PC-9 (cell line): Measurements from ENCODE around the gene ZBED4. TPM values are rescaled to one million over a fixed set of nuclear protein-coding genes. Genes with fewer than 3 reads are reported as not detected.

ENCODE experiments used
- BruUV-seq: library from RNA; stranded (reverse); fragments of 400-500 nt; replicated peaks from 2 replicates; lab custom pipeline; 2021; lab: Mats Ljungman, UMichigan
- CTCF ChIA-PET: fragments of 300-600 bp; sonication (Branson Sonifier 250); formaldehyde crosslinking; loops from one replicate; lab custom pipeline; 2022; ENCODE audit warnings: antibody characterized with exemption; lab: Charles Lee
- POLR2A ChIA-PET: fragments of 300-600 bp; sonication (Branson Sonifier 250); formaldehyde crosslinking; loops from one replicate; lab custom pipeline; 2022; ENCODE audit warnings: antibody characterized with exemption; ENCODE audit not compliant: unreplicated experiment; lab: Charles Lee
- DNase-seq, 2 experiments: peaks; one replicate each; pipeline versions ENCODE4 v3.0.0 to v3.0.0-alpha.2; 2015 to 2022; ENCODE audit warnings: mixed read lengths in 1 of 2
- H2AFZ ChIP-seq: fragments of 200-600 bp; sonication (generic); 2 replicates; pipeline ENCODE4 v1.8.1; 2017; ENCODE audit warnings: antibody characterized with exemption
- H3F3A ChIP-seq: fragments of 200-600 bp; sonication (generic); 2 replicates; pipeline ENCODE4 v1.8.1; 2017; ENCODE audit warnings: antibody characterized with exemption, mild to moderate bottlenecking, low read depth; ENCODE audit not compliant: insufficient read depth
- H3K27ac ChIP-seq: fragments of 200-600 bp; sonication (generic); 2 replicates; pipeline ENCODE4 v1.6.1; 2016; ENCODE audit warnings: mixed run types
- H3K27me3 ChIP-seq: fragments of 200-600 bp; sonication (generic); 2 replicates; pipeline ENCODE4 v1.6.1; 2016; ENCODE audit warnings: low read depth, mixed run types; ENCODE audit not compliant: insufficient read depth
- H3K36me3 ChIP-seq: fragments of 200-600 bp; sonication (generic); 2 replicates; pipeline ENCODE4 v1.6.1; 2016; ENCODE audit warnings: low read depth, mixed run types
- H3K4me1 ChIP-seq: fragments of 200-600 bp; sonication (generic); replicated peaks from 2 replicates; pipeline ENCODE4 v1.6.1; 2016; ENCODE audit warnings: mixed run types; ENCODE audit not compliant: insufficient read depth
- H3K4me2 ChIP-seq: fragments of 200-600 bp; sonication (generic); 2 replicates; pipeline ENCODE4 v1.6.1; 2017; ENCODE audit warnings: mixed run types
- H3K4me3 ChIP-seq: fragments of 200-600 bp; sonication (generic); 2 replicates; pipeline ENCODE4 v1.6.1; 2016; ENCODE audit warnings: mixed run types
- H3K79me2 ChIP-seq: fragments of 200-600 bp; sonication (generic); 2 replicates; pipeline ENCODE4 v1.6.1; 2017; ENCODE audit warnings: low read depth, mixed run types
- H3K9me2 ChIP-seq: fragments of 200-600 bp; sonication (generic); 2 replicates; pipeline ENCODE4 v1.8.1; 2017; ENCODE audit warnings: mild to moderate bottlenecking; ENCODE audit not compliant: insufficient read depth
- H3K9me3 ChIP-seq: fragments of 200-600 bp; sonication (generic); 2 replicates; pipeline ENCODE4 v1.8.1; 2016; ENCODE audit warnings: low read depth; ENCODE audit not compliant: insufficient read depth
- H4K20me1 ChIP-seq: fragments of 200-600 bp; sonication (generic); 2 replicates; pipeline ENCODE4 v1.8.1; 2017; ENCODE audit not compliant: insufficient read depth
- EZH2 ChIP-seq: fragments of 200-600 bp; sonication (generic); IDR thresholded peaks from 2 replicates; pipeline ENCODE4 v1.8.0; 2017; ENCODE audit warnings: antibody characterized with exemption, low read depth
- intact Hi-C: fragments of 100-400 bp; cut with micrococcal nuclease; formaldehyde crosslinking; loops from one replicate; pipeline ENCODE4 v1.10.0; 2022; ENCODE audit not compliant: unreplicated experiment
- total RNA-seq: library from RNA; stranded (reverse); gene quantifications from 2 replicates; pipeline ENCODE4 v1.2.3, GENCODE V29; 2021
- TF ChIP-seq, protein P1 (sequence below): fragments of 200-600 bp; sonication (generic); conservative IDR thresholded peaks from 2 replicates; pipeline ENCODE4 v1.6.1; 2017; ENCODE audit warnings: mixed run types, antibody characterized with exemption, mild to moderate bottlenecking, moderate library complexity

The ZBED4 gene
- total RNA-seq, 1 experiment from 2014 or later, result 21.4 TPM

DNA sequence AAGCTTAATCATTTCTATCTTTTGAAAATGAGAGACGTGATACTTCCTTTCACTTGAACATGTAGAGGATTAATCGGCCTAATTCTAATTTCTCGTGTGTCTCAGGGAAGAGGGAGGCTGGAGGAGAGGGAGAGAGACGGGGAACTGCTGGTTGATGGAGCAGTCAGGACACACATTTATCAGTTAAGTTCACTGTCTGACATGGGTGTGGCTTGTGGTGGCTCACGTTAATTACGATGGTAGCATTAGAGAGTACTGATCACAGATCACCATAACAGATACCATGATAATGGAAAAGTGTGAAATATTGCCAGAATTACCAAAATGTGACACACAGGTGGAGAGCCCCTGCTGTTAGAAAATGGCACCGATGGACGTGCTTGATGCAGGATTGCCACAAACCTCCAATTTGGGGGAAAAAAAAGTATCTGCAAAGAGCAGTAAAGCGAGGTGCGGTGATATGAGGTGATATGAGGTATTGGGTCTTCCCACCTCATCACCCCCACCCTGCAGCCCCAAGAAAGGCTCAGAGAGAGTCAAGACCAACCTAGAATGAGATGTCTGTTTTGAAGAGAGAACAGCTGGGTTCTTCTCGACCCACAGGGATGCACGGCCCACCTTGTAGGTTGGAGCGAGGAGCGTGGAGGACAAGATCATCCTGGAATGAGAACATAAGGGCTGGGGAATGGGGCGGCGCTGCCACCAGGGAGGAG is 19.7 kb downstream of the ZBED4 start:
- no peaks in the 10 kb centered on the region for H3K27me3 ChIP-seq
- H4K20me1 ChIP-seq, result peaks cover 40% of the 10 kb centered on the region
- intact Hi-C loops, result no loop called here
- H3K27ac ChIP-seq, result no peak overlapping the region
- H3K4me3 ChIP-seq, result no peak overlapping the region
- no TSS peak for BruUV-seq
- peaks cover 23% of the 10 kb centered on the region for H3K36me3 ChIP-seq
- ChIA-PET CTCF (no interaction called here), POLR2A (no interaction called here)
- no peaks in the 10 kb centered on the region for H3K4me1 ChIP-seq
- H3K4me2 ChIP-seq, result no peak overlapping the region
- peaks cover 13% of the 10 kb centered on the region; the same call in 1 of the 2 replicates for H3F3A ChIP-seq
- no peak for TF ChIP-seq EZH2
- TF ChIP-seq, protein P1, sequence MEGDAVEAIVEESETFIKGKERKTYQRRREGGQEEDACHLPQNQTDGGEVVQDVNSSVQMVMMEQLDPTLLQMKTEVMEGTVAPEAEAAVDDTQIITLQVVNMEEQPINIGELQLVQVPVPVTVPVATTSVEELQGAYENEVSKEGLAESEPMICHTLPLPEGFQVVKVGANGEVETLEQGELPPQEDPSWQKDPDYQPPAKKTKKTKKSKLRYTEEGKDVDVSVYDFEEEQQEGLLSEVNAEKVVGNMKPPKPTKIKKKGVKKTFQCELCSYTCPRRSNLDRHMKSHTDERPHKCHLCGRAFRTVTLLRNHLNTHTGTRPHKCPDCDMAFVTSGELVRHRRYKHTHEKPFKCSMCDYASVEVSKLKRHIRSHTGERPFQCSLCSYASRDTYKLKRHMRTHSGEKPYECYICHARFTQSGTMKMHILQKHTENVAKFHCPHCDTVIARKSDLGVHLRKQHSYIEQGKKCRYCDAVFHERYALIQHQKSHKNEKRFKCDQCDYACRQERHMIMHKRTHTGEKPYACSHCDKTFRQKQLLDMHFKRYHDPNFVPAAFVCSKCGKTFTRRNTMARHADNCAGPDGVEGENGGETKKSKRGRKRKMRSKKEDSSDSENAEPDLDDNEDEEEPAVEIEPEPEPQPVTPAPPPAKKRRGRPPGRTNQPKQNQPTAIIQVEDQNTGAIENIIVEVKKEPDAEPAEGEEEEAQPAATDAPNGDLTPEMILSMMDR, result no peak
- no peaks in the 10 kb centered on the region for H3K9me2 ChIP-seq
- no peak overlapping the region for H2AFZ ChIP-seq
- H3K9me3 ChIP-seq, result peaks cover 13% of the 10 kb centered on the region; the same call in 1 of the 2 replicates
- H3K79me2 ChIP-seq, result peaks cover 88% of the 10 kb centered on the region
- DNase-seq, result no peak

DNA sequence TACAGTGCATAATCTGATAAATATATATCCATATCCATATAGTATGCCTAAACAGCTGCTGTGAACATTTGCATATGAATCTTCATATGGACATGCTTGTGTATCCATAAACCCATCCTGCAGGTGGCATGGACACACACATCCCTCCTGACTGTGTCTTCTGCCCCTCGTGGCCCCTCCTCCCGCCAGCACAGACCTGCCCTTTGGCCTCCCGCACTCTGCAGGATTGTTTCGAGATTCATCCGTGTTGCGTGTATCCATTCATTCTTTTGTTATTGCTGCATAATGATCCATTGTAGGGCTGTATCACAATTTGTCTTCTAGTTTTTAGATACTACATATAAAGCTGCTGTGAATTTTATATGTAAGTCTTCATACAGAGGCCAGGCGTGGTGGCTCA is 24.0 kb downstream of the ZBED4 start:
- H4K20me1 ChIP-seq, result peaks cover 38% of the 10 kb centered on the region
- 0 out of 2 replicates have a peak, but pooled peaks cover 15% of the 10 kb centered on the region for H3K36me3 ChIP-seq
- intact Hi-C loops, result no loop called here
- no peak overlapping the region for H3K4me2 ChIP-seq
- no TSS peak for BruUV-seq
- no peaks in the 10 kb centered on the region for H3K27me3 ChIP-seq
- POLR2A ChIA-PET, result no interaction called here
- peaks cover 13% of the 10 kb centered on the region; the same call in 1 of the 2 replicates for H3F3A ChIP-seq
- no peak overlapping the region for H3K4me3 ChIP-seq
- no peak overlapping the region for H3K27ac ChIP-seq
- DNase-seq, result no peak
- no peak for TF ChIP-seq EZH2
- TF ChIP-seq, protein P1, result no peak
- H3K9me3 ChIP-seq, result 0 out of 2 replicates have a peak, but pooled peaks cover 3% of the 10 kb centered on the region
- peaks cover 73% of the 10 kb centered on the region for H3K79me2 ChIP-seq
- CTCF ChIA-PET, result no interaction called here
- no peaks in the 10 kb centered on the region for H3K4me1 ChIP-seq
- H3K9me2 ChIP-seq, result no peaks in the 10 kb centered on the region
- no peak overlapping the region for H2AFZ ChIP-seq

DNA sequence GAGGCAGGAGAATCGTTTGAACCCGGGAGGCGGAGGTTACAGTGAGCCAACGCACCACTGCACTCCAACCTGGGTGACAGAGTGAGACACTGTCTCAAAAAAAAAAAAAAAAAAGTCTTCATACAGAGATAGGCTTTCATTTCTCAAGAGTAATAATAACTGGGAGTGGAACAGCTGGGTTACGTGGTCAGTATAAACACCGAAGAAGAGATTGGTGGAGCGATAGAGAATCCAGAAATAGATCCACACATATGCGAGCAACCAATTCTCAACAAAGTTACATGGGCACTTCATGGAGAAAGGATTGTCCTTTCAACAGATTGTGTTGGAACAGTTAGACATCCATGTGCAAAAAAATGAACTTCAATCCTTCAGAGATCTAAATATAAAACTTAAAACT is 24.6 kb downstream of the ZBED4 start:
- Histone ChIP-seq H2AFZ (no peak overlapping the region), H3K27ac (no peak overlapping the region), H3K4me1 (no peaks in the 10 kb centered on the region), H3K4me2 (no peak overlapping the region), H4K20me1 (peaks cover 41% of the 10 kb centered on the region), H3F3A (peaks cover 13% of the 10 kb centered on the region; the same call in 1 of the 2 replicates), H3K9me2 (no peaks in the 10 kb centered on the region), H3K4me3 (no peak overlapping the region), H3K36me3 (0 out of 2 replicates have a peak, but pooled peaks cover 15% of the 10 kb centered on the region), H3K27me3 (no peaks in the 10 kb centered on the region), H3K9me3 (0 out of 2 replicates have a peak, but pooled peaks cover 3% of the 10 kb centered on the region), H3K79me2 (peaks cover 67% of the 10 kb centered on the region)
- ChIA-PET POLR2A (no interaction called here), CTCF (no interaction called here)
- BruUV-seq, result no TSS peak
- DNase-seq, result no peak
- intact Hi-C loops, result no loop called here
- TF ChIP-seq, protein P1, result no peak
- TF ChIP-seq EZH2, result no peak
